Hematopoietic multipotent progenitor cell treated with erythropoietin and hydrocortisone succinate and interleukin-3 and kit ligand, for 4 days (in vitro differentiated cells): ENCODE data around the gene GALNTL6.

Experiments
- DNase-seq: peaks from one replicate; pipeline ENCODE4 v3.0.0-alpha.2; 2015

GALNTL6 gene

DNA sequence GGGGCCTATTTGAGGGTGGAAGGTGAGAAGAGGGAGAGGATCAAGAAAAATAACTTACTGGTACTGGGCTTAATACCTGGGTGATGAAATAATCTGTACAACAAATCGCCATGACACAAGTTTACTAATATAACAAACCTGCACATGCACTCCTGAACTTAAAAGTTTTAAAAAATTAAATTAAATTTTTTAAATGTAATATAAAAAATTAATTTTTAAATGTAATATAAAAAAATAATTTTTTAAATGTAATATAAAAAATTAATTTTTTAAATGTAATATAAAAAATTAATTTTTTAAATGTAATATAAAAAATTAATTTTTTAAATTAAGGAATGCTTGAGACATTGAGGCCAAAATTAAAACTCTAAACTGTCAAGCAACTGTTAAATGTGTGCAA lies 1231.1 kb downstream of the GALNTL6 start:
- DNase-seq: no peak

DNA sequence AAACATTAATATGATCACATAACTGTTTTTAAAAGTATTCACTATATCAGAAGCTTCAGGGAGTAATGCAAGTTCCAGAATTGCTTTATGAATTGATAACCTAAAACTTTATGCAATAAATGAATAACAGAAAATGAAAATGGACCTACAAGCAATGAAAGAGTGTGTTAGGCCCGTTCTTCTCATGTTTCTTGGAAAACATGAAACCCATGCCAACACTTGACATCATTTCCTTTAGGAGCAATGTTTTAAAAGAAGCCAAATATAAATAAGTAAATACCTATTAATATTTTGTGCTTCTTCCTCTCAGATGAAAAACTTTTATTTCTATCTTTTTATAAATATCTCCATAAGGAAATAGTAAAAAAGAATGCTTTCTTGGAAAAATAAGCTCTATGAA lies 1232.4 kb downstream of the GALNTL6 start:
- DNase-seq: no peak

GRCh38 chr4:173046144-173046543 lies 1232.9 kb downstream of the GALNTL6 start:
- DNase-seq: no peak

- DNase-seq: no peak
Measured at GRCh38 chr4:173046818-173047217, 1233.6 kb downstream of the GALNTL6 start.

- no peak for DNase-seq
Measured at GRCh38 chr4:173051232-173051631, 1238.0 kb downstream of the GALNTL6 start.

DNA sequence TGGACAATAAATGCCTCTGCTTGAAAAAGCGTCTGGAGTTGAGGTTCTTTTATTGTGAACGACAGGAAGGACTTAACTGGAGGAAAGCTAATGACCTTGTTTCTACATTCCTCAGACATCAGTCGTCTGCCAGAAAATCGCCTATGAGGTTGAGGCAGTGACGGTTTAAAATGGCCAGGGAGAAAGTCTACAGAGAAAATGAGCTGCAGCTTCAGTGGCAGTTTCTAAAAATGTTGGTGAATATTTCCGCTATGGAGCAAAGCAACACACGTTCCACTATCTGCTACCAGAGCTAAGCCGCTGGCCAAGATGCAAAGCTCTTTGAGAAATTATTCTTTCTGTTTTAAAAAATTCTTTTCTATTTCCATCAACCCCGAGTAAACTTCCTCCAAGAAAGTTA lies 1238.5 kb downstream of the GALNTL6 start:
- no peak for DNase-seq

GRCh38 chr4:173052439-173052838 lies 1239.2 kb downstream of the GALNTL6 start:
- DNase-seq: no peak

DNA sequence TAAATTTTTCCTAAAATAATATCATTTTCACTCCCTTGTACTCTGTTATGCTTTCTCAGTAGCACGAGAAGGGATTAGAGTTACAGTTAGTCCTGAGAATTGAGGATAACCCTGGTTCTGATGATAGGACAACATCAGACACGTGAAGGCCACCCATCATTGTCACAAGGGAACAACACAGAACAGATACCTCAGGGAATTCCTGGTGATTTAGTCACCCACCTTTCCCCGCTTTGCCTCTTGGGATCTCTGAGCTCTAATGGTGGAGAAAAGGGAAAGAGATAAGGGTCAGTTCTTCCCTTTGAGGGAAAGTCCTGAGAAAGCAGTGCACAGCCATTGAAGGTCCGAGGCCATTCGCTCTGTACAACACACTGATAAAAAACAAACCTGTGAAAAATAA lies 1243.1 kb downstream of the GALNTL6 start:
- DNase-seq: no peak

DNA sequence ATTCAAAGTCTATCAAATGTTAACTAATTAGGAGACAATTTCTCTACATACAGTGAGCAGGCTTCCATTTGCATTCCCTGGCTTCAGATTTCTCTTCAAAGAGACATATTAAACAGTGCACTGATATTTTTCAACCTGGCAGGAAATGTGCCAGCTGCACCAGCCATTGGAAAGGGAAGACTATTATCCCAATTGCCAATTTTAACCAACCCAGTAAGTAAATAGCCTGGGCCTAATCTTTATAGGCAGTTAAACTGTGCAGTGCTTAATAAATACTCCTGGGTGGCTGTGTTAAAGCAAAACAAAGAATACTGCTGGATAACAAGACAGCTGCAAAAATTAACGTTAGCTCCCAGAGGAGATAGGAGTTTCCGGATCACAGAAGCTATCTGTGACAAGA lies 1243.5 kb downstream of the GALNTL6 start:
- DNase-seq: no peak

- DNase-seq: no peak
Measured at GRCh38 chr4:173057442-173057841, 1244.2 kb downstream of the GALNTL6 start.

- DNase-seq: no peak
Measured at GRCh38 chr4:173057901-173058300, 1244.7 kb downstream of the GALNTL6 start.

GRCh38 chr4:173061160-173061559 lies 1248.0 kb downstream of the GALNTL6 start:
- no peak for DNase-seq

GRCh38 chr4:173073939-173074500 lies 1260.8 kb downstream of the GALNTL6 start:
- DNase-seq: no peak

GRCh38 chr4:173074501-173074946 lies 1261.3 kb downstream of the GALNTL6 start:
- peak; percentile 63 for DNase-seq

GRCh38 chr4:173076903-173077634 lies 1263.9 kb downstream of the GALNTL6 start:
- DNase-seq: no peak

DNA sequence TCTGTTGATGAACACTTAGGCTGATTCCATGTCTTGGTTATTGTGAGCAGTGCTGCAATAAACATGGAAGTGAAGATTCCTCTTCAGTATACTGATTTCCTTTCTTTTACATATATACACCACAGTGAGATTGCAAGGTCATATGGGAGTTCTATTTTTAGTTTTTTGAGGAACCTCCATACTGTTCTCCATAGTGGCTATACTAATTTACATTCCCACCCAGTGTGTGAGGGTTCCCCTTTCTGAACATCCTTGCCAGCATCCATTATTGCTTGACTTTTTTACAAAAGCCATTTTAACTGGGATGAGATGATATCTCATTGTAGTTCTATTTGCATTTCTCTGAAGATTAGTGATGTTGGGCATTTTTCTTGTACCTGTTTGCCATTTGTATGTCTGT lies 1274.9 kb downstream of the GALNTL6 start:
- DNase-seq: peak; percentile 2
